SH-SY5Y (cell line): ENCODE measurements around the gene PTGES.

Source experiments
- GATA2 ChIP-seq: IDR thresholded peaks from 2 replicates; pipeline ENCODE4 v1.6.1; 2011; ENCODE audit warnings: mild to moderate bottlenecking, low read depth, low read length
- GATA3 ChIP-seq: IDR thresholded peaks from 2 replicates; pipeline ENCODE4 v1.6.1; 2011; ENCODE audit warnings: low read depth, mild to moderate bottlenecking, low read length, moderate library complexity

GRCh38 chr9:129736334-129736733 lies 16.5 kb downstream of the PTGES start:
- TF ChIP-seq GATA2 (no peak), GATA3 (no peak)
